Upper lobe of left lung (tissue), 4 donors: ENCODE results near the gene TAF1A.

Source experiments
- EP300 ChIP-seq, 4 donors: sonication (generic); formaldehyde crosslinking; IDR thresholded peaks; one replicate each; pipeline ENCODE4 v1.5.1; 2017; ENCODE audit warnings: antibody characterized with exemption in 4 of 4, control low read depth in 2 of 4
- POLR2AphosphoS5 ChIP-seq, 2 donors: sonication (generic); formaldehyde crosslinking; IDR thresholded peaks; one replicate each; pipeline ENCODE4 v1.5.1; 2017; ENCODE audit warnings: antibody characterized with exemption in 2 of 2
- TF ChIP-seq, protein P1 (sequence below), 6 experiments: fragments of 450-650 bp in 4 of 6; fragments of 200-600 bp in 2 of 6; sonication (generic) in 2 of 6; IDR thresholded peaks; one replicate each; pipeline ENCODE4 v1.5.1; 2016 to 2019; ENCODE audit warnings: antibody characterized with exemption in 6 of 6

DNA sequence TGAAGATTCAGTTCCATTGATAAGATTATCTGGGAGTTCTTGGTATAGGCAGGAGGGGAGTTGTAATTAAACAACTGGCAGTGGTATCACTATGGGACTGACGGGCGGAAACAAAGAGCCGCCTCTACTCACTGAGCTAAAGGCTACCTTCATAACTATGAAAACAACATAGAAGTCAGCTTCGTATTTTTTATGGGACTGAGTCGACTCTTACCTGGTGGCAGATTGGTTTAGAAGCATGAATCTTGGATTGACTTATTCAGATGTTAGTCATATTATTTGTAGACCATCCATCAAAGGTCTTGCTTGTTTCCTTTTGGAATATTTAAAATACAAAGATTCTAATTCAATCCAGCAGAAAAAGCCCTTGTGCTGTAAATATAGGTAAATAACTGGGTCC is 35.6 kb downstream of the TAF1A start:
- TF ChIP-seq POLR2AphosphoS5 (IDR thresholded peaks at IDR 0.05), result no peak
- TF ChIP-seq, protein P1, sequence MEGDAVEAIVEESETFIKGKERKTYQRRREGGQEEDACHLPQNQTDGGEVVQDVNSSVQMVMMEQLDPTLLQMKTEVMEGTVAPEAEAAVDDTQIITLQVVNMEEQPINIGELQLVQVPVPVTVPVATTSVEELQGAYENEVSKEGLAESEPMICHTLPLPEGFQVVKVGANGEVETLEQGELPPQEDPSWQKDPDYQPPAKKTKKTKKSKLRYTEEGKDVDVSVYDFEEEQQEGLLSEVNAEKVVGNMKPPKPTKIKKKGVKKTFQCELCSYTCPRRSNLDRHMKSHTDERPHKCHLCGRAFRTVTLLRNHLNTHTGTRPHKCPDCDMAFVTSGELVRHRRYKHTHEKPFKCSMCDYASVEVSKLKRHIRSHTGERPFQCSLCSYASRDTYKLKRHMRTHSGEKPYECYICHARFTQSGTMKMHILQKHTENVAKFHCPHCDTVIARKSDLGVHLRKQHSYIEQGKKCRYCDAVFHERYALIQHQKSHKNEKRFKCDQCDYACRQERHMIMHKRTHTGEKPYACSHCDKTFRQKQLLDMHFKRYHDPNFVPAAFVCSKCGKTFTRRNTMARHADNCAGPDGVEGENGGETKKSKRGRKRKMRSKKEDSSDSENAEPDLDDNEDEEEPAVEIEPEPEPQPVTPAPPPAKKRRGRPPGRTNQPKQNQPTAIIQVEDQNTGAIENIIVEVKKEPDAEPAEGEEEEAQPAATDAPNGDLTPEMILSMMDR (IDR thresholded peaks at IDR 0.05), result no peak
- no peak for TF ChIP-seq EP300 (IDR thresholded peaks at IDR 0.05)
